HuH-7 (cell line): ENCODE results near the gene KLF12.

Experiments
- DNase-seq: peaks from one replicate; pipeline ENCODE4 v3.0.0; 2011; ENCODE audit warnings: low spot score

The KLF12 gene

DNA sequence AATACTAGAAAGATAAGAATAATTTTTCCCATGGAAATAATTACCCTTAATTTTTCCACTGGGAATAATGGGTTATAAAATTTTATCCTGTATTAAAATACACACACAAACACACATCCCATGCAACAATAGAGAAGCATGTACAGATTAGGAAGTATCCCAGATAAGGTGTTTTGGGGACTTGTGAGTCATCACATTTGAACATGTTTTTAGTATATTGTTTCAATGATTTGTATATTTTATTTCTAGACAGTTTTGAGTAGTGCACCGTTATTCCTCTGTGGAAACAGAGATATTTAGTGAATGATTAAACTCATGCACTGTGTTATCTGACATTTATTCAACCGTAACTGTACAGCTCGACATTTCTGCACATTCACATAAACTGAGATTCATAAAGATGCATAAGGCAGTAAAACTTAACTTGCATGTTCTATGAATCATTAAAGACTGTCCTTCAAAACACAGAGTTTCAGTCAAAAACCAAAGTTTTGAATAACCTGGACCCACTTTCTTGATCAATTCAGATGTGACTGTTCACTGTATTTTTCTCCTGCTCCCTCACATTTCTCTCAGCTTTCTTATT, 30.1 kb downstream of the KLF12 start:
- no peak for DNase-seq

GRCh38 chr13:74103196-74103595, 31.0 kb downstream of the KLF12 start:
- DNase-seq, result no peak

DNA sequence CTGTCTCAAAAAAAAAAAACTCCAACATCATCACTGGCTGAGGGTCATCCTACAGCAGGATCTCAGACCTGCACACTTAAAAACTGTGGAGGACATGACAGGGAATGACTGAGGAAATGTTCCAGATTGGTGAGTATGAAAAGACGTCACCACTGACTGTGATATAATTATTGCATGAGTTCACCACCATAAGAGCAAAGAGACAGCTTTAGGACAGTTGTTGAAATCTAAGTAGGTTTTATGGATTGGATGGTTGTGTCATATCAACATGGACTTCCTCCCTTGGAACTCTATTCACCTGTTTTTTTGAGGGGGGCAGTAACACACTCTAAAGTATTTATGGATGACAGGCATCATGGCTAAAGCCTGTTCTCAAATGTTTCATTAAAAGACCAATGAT, 31.5 kb downstream of the KLF12 start:
- DNase-seq, result no peak

GRCh38 chr13:74101436-74101835, 32.8 kb downstream of the KLF12 start:
- no peak for DNase-seq

GRCh38 chr13:74098077-74098476, 36.1 kb downstream of the KLF12 start:
- DNase-seq, result no peak

GRCh38 chr13:74097116-74097515, 37.1 kb downstream of the KLF12 start:
- no peak for DNase-seq

- DNase-seq, result no peak
Measured at GRCh38 chr13:74093691-74094090, 40.5 kb downstream of the KLF12 start.

DNA sequence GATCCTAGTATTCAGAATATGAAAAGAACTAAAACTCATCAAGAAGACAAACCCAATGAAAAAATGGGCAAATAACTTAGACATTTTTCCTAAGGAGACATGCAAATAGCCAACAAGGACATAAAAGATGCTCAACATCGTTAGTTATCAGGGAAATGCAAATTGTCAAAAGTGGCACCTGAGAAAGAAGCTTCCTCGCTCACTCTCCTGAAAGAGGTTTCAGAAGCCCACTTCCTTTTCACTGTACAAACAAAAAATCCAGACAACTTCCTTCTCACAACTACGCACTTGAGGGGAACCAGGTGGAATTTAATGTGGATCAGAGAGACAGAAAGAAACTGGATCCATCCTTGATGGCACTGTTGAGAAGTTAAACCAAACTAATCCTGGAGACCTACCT, 41.5 kb downstream of the KLF12 start:
- no peak for DNase-seq

DNA sequence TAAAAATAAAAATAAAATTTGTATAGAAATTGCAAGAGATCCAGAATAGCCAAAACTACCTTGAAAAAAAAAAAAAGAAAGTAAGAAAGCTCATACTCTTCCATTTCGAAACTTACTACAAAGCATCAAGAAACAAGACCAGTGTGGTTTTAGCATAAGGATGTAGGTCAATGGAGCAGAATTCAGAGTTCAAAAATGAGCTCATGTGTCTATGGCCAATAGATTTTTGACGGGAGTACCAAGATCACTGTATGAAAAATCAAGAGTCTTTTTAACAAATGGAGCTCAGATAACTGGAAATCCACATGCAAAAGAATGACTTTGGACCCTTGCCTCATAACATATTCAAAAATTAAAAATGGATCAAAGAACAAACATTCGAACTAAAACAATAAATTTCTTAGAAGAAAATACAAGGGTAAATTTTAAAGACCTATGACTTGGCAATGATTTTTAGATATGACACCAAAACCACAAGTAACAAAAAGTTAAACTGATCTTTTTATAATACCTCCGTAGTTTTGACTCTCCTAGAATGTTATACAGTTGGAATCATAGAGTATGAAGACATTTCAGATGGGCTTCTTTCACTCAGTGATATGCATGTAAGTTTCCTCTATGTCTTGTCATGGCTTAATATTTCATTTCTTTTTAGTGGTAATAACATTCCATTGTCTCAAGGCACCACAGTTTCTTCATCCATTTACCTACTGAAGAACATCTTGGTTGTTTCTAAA, 43.2 kb downstream of the KLF12 start:
- no peak for DNase-seq

- no peak for DNase-seq
Measured at GRCh38 chr13:74090397-74090796, 43.8 kb downstream of the KLF12 start.

GRCh38 chr13:74087357-74087756, 46.8 kb downstream of the KLF12 start:
- DNase-seq, result no peak
